Thyroid gland (tissue), 4 donors: ENCODE measurements around the gene DAPK3. TPM values are rescaled to one million over a fixed set of nuclear protein-coding genes. Genes with fewer than 3 reads are reported as not detected.

ENCODE experiments used
- DNase-seq, 2 donors: peaks; one replicate each; pipeline ENCODE4 v3.0.0-alpha.2; 2019
- H3K27ac ChIP-seq, 3 donors: fragments of 200-600 bp; sonication (generic); 1 replicate in 2 of 3; 2 replicates in 1 of 3; pipeline ENCODE4 v1.5.1; 2016 to 2019; ENCODE audit warnings: mild to moderate bottlenecking in 1 of 3, moderate library complexity in 1 of 3
- H3K27me3 ChIP-seq: fragments of 200-600 bp; sonication (generic); one replicate; pipeline ENCODE4 v1.5.1; 2019
- H3K36me3 ChIP-seq, 2 donors: fragments of 200-600 bp; sonication (generic); one replicate each; pipeline ENCODE4 v1.5.1; 2016 to 2019
- H3K4me1 ChIP-seq, 2 donors: fragments of 200-600 bp; sonication (generic); one replicate each; pipeline ENCODE4 v1.5.1; 2017 to 2019
- H3K4me3 ChIP-seq, 3 donors: fragments of 200-600 bp; sonication (generic); replicated peaks in 1 of 3; 1 replicate in 2 of 3; 2 replicates in 1 of 3; pipeline ENCODE4 v1.5.1; 2016; ENCODE audit warnings: mild to moderate bottlenecking in 1 of 3
- H3K9me3 ChIP-seq: fragments of 200-600 bp; sonication (generic); one replicate; pipeline ENCODE4 v1.5.1; 2017
- POLR2A ChIP-seq, 2 donors: fragments of 450-650 bp; IDR thresholded peaks; one replicate each; pipeline ENCODE4 v1.6.1; 2017; ENCODE audit warnings: antibody characterized with exemption in 2 of 2, mild to moderate bottlenecking in 2 of 2, moderate library complexity in 1 of 2
- WGBS, 2 donors: methylation state at CpG; one replicate each; pipeline ENCODE4 v1.1.5; 2017; 5-methylcytosine and 5-hydroxymethylcytosine counted together
- intact Hi-C: fragments of 100-400 bp; cut with DNase I; formaldehyde crosslinking; loops from one replicate; pipeline ENCODE4 v1.15.1; 2023
- total RNA-seq, 4 donors: library from RNA; depleted of rRNA; stranded (reverse); fragments of >200 nt; gene quantifications; one replicate each; pipeline ENCODE4 v1.2.3, GENCODE V29; 2016
- TF ChIP-seq, protein P1 (sequence below), 6 experiments: fragments of 200-600 bp in 3 of 6; fragments of 450-650 bp in 3 of 6; sonication (generic) in 3 of 6; IDR thresholded peaks; one replicate each; pipeline ENCODE4 v1.5.1; 2016 to 2019; ENCODE audit warnings: antibody characterized with exemption in 6 of 6, mild to moderate bottlenecking in 2 of 6, inconsistent platforms in 1 of 6, moderate library complexity in 1 of 6

Gene DAPK3
- total RNA-seq, 4 donors from 2014 or later: 29.6 to 61.7 (median 40.3) TPM

DNA sequence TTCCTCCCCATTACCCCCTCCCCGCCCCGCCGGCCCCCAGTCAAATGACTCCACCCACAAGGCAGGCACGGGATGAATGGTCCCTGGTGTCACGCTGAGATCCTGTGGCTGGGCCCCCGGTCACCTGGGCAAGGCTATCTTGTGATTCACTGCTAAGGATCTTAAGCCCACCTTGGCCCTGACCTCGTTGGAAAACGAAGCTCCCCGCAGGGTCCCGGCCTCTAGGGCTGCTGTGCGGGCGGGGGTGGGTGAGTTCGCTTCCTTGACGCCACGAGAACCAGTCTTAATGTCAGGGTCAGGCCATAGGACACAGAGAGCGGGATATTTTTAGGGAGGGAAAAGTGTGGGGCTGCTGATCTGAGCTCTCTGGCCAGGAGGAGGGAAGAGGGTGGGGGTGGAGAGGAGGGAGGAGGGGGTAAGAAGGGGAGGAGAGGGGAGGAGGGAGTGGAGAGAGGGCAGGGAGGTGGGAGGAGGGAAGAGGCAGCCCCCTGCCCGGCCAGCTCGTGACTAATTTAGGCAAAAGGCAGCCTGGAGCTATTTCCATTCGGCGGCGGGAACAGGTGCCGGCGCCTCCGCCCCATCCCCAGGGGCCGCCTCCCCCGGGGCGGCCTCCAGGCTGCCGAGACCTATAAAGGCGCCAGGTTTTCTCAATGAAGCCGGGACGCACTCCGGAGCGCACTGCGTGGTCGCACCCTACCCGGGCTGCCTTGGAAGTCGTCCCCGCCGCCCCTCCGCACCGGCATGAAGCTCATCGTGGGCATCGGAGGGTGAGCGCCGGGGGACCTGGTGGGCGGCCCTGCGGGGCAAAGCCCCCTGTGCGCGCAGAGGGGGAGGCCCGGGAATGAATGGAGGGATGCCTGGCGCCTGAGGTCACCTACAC lies 37.7 kb downstream of the DAPK3 start, which contains the start of gene NMRK2:
Gene NMRK2 (plus strand): TSS at position 139 of the 880 bp plus-strand sequence. CDS start 603 bp downstream, at position 742.
- intact Hi-C loops: no loop called here
- no peaks in the 10 kb centered on the region for H3K36me3 ChIP-seq
- no peak for TF ChIP-seq POLR2A (IDR thresholded peaks at IDR 0.05)
- TF ChIP-seq, protein P1, sequence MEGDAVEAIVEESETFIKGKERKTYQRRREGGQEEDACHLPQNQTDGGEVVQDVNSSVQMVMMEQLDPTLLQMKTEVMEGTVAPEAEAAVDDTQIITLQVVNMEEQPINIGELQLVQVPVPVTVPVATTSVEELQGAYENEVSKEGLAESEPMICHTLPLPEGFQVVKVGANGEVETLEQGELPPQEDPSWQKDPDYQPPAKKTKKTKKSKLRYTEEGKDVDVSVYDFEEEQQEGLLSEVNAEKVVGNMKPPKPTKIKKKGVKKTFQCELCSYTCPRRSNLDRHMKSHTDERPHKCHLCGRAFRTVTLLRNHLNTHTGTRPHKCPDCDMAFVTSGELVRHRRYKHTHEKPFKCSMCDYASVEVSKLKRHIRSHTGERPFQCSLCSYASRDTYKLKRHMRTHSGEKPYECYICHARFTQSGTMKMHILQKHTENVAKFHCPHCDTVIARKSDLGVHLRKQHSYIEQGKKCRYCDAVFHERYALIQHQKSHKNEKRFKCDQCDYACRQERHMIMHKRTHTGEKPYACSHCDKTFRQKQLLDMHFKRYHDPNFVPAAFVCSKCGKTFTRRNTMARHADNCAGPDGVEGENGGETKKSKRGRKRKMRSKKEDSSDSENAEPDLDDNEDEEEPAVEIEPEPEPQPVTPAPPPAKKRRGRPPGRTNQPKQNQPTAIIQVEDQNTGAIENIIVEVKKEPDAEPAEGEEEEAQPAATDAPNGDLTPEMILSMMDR (IDR thresholded peaks at IDR 0.05): no peak
- peaks cover 8% of the 10 kb centered on the region for H3K27me3 ChIP-seq
- no peaks in the 10 kb centered on the region for H3K9me3 ChIP-seq
- DNase-seq: no peak
- no peaks in the 10 kb centered on the region for H3K4me1 ChIP-seq
- H3K4me3 ChIP-seq: no peak within 1 kb of the TSS
- 2 to 4% methylated on average over 17 to 26 of the region's 51 CpGs for WGBS, 2 donors
- no peak within 1 kb of the TSS for H3K27ac ChIP-seq

DNA sequence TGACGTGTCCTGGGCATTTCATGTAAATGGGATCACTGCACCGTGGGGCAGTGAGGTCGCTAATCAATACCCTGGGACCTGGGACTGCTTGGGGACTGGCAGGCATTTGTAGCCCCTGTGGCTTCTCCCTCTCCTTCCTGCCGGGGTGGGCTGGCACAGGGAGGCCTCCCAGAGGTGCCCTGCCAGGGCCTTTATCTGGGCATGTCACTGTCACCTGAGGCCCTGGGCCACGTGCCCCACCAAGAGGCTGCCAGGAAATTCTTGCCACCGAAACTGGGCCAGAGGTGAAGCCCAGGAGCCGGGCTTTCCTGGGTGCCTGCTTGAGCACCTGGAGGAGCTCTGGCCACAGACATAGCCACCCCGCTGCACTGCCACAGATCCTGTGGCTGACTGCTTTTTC lies 39.9 kb downstream of the DAPK3 start:
- Histone ChIP-seq H3K27me3 (peaks cover 8% of the 10 kb centered on the region), H3K9me3 (no peaks in the 10 kb centered on the region), H3K4me3 (no peak overlapping the region), H3K36me3 (no peaks in the 10 kb centered on the region), H3K4me1 (no peaks in the 10 kb centered on the region), H3K27ac (no peak overlapping the region)
- intact Hi-C loops: no loop called here
- peak; percentile 3 to 26 for DNase-seq
- 63 to 65% methylated on average over 5 to 6 of the region's 8 CpGs for WGBS, 2 donors
- TF ChIP-seq, protein P1 (IDR thresholded peaks at IDR 0.05): no peak
- no peak for TF ChIP-seq POLR2A (IDR thresholded peaks at IDR 0.05)

DNA sequence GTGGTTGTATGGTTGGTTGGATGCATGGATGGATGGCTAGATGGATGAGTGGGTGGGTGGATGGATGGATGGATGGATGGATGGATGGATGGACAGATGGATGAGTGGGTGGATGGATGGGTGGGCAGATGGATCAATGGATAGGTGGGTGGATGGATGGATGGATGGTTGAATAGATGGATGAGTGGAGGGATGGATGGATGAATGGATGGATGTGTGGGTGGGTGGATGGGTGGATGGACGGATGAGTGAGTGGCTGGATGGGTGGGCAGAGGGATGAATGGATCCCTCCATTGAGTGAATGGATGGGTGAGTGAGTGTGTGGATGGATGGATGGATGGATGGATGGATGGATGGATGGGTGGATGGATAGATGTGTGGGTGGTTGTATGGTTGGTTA lies 47.0 kb downstream of the DAPK3 start:
- H3K9me3 ChIP-seq: no peaks in the 10 kb centered on the region
- intact Hi-C loops: no loop called here
- TF ChIP-seq, protein P1 (IDR thresholded peaks at IDR 0.05): no peak
- TF ChIP-seq POLR2A (IDR thresholded peaks at IDR 0.05): no peak

DNA sequence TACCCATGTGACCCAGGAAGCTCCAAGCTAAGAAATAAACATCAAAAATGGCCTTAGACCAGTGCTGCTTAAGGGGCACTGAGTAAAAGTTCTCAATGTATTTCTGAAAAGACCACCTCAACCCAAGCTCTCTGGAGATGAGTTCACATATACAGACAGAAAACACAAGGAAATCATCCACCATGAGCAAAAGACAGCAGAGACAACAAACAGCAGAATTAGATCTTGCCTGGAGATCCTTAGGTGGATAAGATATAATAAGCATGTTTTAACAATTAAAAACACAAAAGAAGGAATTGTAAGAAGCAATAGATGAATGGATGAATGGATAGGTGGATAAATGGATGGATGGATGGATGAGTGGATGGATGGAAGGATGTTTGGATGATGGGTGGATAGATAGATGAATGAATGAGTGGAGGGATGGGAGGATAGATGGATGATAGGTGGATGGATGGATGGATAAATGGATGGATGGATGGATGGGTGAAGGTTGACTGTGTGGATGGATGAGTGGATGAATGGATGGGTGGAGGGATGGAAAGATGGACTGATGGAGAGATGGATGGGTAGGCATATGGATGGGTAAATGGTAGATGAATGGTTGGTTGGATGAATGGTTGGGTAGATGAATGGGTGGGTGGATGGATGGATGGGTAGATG lies 47.7 kb downstream of the DAPK3 start:
- intact Hi-C loops: no loop called here
- H3K36me3 ChIP-seq: no peaks in the 10 kb centered on the region
- H3K4me3 ChIP-seq: no peak overlapping the region
- H3K27me3 ChIP-seq: no peaks in the 10 kb centered on the region
- TF ChIP-seq, protein P1 (IDR thresholded peaks at IDR 0.05): no peak
- no peak for TF ChIP-seq POLR2A (IDR thresholded peaks at IDR 0.05)
- H3K4me1 ChIP-seq: no peaks in the 10 kb centered on the region
- H3K27ac ChIP-seq: no peak overlapping the region
- DNase-seq: no peak
- H3K9me3 ChIP-seq: no peaks in the 10 kb centered on the region

More for the DNA sequence above, 47.0 kb downstream of the DAPK3 start:
- Histone ChIP-seq H3K4me1 (no peaks in the 10 kb centered on the region), H3K27me3 (no peaks in the 10 kb centered on the region), H3K27ac (no peak overlapping the region), H3K4me3 (no peak overlapping the region), H3K36me3 (no peaks in the 10 kb centered on the region)
- DNase-seq: no peak
- 77 to 84% methylated on average over 1 of the region's 1 CpG for WGBS, 2 donors

DNA sequence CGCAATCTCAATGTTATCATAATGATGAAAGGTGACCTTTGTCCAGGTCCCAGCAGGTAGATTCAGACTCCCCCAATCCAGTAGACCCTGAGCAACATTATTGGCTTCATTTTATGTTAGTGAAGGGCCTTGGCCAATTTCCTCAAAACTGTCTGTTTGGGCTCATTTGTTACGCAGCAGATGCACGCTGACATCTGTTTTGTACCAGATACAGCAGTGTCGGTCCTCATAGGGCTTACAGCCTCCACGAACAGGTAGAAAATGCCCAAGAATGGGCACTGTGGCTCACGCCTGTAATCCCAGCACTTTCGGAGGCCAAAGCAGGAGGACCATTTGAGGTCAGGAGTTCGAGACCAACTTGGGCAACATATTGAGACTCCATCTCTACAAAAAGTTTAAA lies 51.1 kb downstream of the DAPK3 start:
- no peaks in the 10 kb centered on the region for H3K9me3 ChIP-seq
- 93 to 95% methylated on average over 8 of the region's 8 CpGs for WGBS, 2 donors
- intact Hi-C loops: no loop called here

More for the DNA sequence above, 51.1 kb downstream of the DAPK3 start:
- H3K27me3 ChIP-seq: no peaks in the 10 kb centered on the region
- H3K4me1 ChIP-seq: no peaks in the 10 kb centered on the region
- TF ChIP-seq POLR2A (IDR thresholded peaks at IDR 0.05): no peak
- TF ChIP-seq, protein P1 (IDR thresholded peaks at IDR 0.05): no peak
- no peak overlapping the region for H3K27ac ChIP-seq
- H3K4me3 ChIP-seq: no peak overlapping the region
- DNase-seq: no peak
- no peaks in the 10 kb centered on the region for H3K36me3 ChIP-seq
